VCaP (cell line): ENCODE results near the gene PNKD.
A peak's percentile ranks its signal among the peaks of the same experiment; 100 is the strongest.

Source experiments
- H3K27ac ChIP-seq: fragments of 450-650 bp; 2 replicates; pipeline ENCODE4 v1.5.1; 2017
- CTCF ChIP-seq: fragments of 450-650 bp; conservative IDR thresholded peaks from 2 replicates; pipeline ENCODE4 v1.5.1; 2017; ENCODE audit warnings: mild to moderate bottlenecking, moderate library complexity

PNKD gene

GRCh38 chr2:218290316-218291261 is 20.3 kb downstream of the PNKD start:
- no peak overlapping the region for H3K27ac ChIP-seq
- no peak for TF ChIP-seq CTCF

- no peak overlapping the region for H3K27ac ChIP-seq
- TF ChIP-seq CTCF, result no peak
Measured at GRCh38 chr2:218291318-218292047, 21.2 kb downstream of the PNKD start.

GRCh38 chr2:218292048-218293014 is 22.0 kb downstream of the PNKD start, which contains the start of gene TMBIM1:
TMBIM1 (minus strand) TSS chr2:218292503; CDS start chr2:218282141, 10,362 bp downstream.
- peak; percentile 75 for TF ChIP-seq CTCF
- H3K27ac ChIP-seq, result peak within 1 kb of the TSS; percentile 88; the same call in 1 of the 2 replicates

- no peak for TF ChIP-seq CTCF
- peak overlapping the region; percentile 88 for H3K27ac ChIP-seq
Measured at GRCh38 chr2:218293715-218294429, 23.6 kb downstream of the PNKD start.

- peak overlapping the region; percentile 88 for H3K27ac ChIP-seq
- TF ChIP-seq CTCF, result no peak
Measured at GRCh38 chr2:218294430-218295022, 24.2 kb downstream of the PNKD start.

- TF ChIP-seq CTCF, result no peak
- H3K27ac ChIP-seq, result peak overlapping the region; percentile 88
Measured at GRCh38 chr2:218295029-218295428, 24.7 kb downstream of the PNKD start.
